ENCODE data around the gene RNU6-9.

DNA sequence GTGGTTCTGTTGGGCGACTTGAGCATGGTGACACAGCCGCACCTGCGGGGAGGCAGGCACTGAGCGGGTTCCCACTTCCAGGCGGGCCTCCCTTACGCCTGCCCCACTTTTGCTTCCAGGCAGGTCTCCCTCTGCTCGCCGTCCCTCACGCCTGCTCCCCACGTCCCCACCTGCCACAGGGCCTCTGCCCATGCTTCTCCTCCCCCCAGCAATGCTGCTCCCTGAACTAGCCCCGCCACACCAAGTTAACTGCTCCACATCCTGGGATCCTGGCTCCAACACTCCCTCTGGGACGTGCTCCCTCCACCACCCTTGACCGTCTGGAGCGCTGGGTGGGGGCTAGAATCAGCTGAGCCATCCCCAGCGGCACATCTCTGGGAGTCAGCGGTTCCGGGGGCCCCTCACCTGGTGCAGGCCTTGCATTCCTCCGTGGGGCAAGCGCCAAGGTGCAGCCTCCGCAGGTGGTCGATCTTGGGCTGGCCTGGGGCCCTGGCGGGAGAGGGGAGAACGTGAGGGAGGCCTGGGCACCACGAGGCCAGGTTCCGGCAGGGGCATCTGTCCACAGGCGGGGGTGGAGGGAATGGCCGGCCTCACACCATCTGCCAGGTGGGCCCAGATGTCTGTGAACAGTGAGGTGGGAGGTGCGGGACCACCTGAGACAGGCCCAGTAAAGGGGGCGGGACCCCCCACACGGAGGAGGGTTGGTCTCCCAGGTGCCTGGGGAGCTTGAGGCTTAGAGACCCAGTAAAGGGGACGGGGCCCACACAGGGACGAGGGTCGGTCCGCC lies 24.6 kb upstream of the RNU6-9 start:
- TF ChIP-seq CTCF (IDR thresholded peaks at IDR 0.05) (no peak), POLR2A (IDR thresholded peaks at IDR 0.05) (no peak)

Measured in heart left ventricle (tissue), 13 donors.